Measurements from ENCODE around the gene RAB9A.

RAB9A gene

GRCh38 chrX:13699183-13699826, 10.4 kb downstream of the RAB9A start:
- Histone ChIP-seq H3K4me1 (ENCODE audit: control insufficient read depth, insufficient read depth, low read length) (peaks cover 31% of the 10 kb centered on the region), H3K9me3 (ENCODE audit: control insufficient read depth, insufficient read depth, low read depth, low read length) (no peaks in the 10 kb centered on the region), H3K36me3 (ENCODE audit: control insufficient read depth, insufficient read depth, low read length) (peaks cover 17% of the 10 kb centered on the region), H3K9ac (ENCODE audit: low read length) (no peak overlapping the region), H3K27me3 (ENCODE audit: control insufficient read depth, insufficient read depth, low read length) (no peaks in the 10 kb centered on the region), H3K27ac (ENCODE audit: low read depth, low read length) (no peak overlapping the region), H3K4me3 (ENCODE audit: low read depth, low read length) (no peak overlapping the region)

DNA sequence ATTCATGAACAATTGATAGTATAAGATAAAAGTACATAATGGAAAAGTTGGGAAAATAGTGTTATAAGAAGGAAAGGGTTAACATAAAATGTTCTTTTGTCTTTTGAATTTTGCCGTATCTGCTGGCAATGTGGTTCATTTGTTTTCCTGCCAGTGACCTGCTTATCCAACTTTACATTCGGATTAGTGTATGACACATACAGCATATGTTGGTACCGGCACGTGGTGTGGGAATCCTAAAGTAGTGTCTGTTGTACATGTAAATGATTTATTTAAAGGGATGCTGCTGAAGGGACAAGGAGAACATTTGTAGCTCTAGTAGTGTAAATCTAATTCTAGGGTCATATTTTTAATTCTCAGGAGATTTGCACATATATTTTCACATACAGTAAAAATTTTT, 11.5 kb downstream of the RAB9A start:
- H3K4me3 ChIP-seq (ENCODE audit: low read depth, low read length): no peak overlapping the region
- H3K9ac ChIP-seq (ENCODE audit: low read length): no peak overlapping the region
- H3K4me1 ChIP-seq (ENCODE audit: control insufficient read depth, insufficient read depth, low read length): peaks cover 22% of the 10 kb centered on the region
- H3K9me3 ChIP-seq (ENCODE audit: control insufficient read depth, insufficient read depth, low read depth, low read length): no peaks in the 10 kb centered on the region
- H3K36me3 ChIP-seq (ENCODE audit: control insufficient read depth, insufficient read depth, low read length): peaks cover 17% of the 10 kb centered on the region
- no peaks in the 10 kb centered on the region for H3K27me3 ChIP-seq (ENCODE audit: control insufficient read depth, insufficient read depth, low read length)
- no peak overlapping the region for H3K27ac ChIP-seq (ENCODE audit: low read depth, low read length)

DNA sequence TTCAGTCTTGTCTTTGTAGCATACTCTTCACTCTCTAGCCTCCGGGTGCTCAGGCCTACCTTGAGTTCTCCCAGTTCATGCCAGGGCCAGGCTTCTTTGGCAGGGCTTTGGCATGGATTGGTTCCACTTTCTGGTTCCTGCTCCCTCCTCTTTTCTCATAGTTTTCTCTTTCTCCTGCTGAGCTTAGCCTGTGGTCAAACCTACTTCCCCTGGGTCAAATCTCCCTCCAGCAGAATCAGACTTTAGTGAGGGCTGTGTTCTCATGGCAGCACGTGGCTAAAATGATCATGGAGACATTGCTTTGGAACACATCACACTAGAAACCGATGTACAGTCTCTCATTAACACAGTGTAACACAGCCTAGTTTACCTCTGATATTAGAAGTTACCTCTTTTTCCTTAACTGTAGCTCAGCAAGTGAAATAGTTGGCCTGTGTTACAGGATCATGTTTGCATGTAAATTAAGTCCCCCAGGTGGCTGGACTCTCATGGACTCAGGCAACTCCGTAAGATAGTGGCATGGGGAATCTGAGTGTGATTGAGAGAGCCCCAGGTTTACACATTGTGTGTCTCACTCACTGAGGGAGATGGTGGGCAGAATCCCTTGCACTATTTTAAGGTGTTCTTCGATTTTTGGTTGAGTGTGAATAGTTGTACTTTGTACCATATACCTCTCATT, 13.3 kb downstream of the RAB9A start:
- peaks cover 22% of the 10 kb centered on the region for H3K4me1 ChIP-seq (ENCODE audit: control insufficient read depth, insufficient read depth, low read length)
- no peak overlapping the region for H3K27ac ChIP-seq (ENCODE audit: low read depth, low read length)
- H3K27me3 ChIP-seq (ENCODE audit: control insufficient read depth, insufficient read depth, low read length): no peaks in the 10 kb centered on the region
- H3K9ac ChIP-seq (ENCODE audit: low read length): no peak overlapping the region
- H3K9me3 ChIP-seq (ENCODE audit: control insufficient read depth, insufficient read depth, low read depth, low read length): no peaks in the 10 kb centered on the region
- H3K4me3 ChIP-seq (ENCODE audit: low read depth, low read length): no peak overlapping the region
- peaks cover 19% of the 10 kb centered on the region for H3K36me3 ChIP-seq (ENCODE audit: control insufficient read depth, insufficient read depth, low read length)

GRCh38 chrX:13703135-13703534, 14.2 kb downstream of the RAB9A start:
- no peaks in the 10 kb centered on the region for H3K27me3 ChIP-seq (ENCODE audit: control insufficient read depth, insufficient read depth, low read length)
- H3K4me1 ChIP-seq (ENCODE audit: control insufficient read depth, insufficient read depth, low read length): peaks cover 15% of the 10 kb centered on the region
- no peaks in the 10 kb centered on the region for H3K9me3 ChIP-seq (ENCODE audit: control insufficient read depth, insufficient read depth, low read depth, low read length)
- no peak overlapping the region for H3K4me3 ChIP-seq (ENCODE audit: low read depth, low read length)
- no peak overlapping the region for H3K27ac ChIP-seq (ENCODE audit: low read depth, low read length)
- peaks cover 20% of the 10 kb centered on the region for H3K36me3 ChIP-seq (ENCODE audit: control insufficient read depth, insufficient read depth, low read length)
- H3K9ac ChIP-seq (ENCODE audit: low read length): no peak overlapping the region

GRCh38 chrX:13703589-13703988, 14.7 kb downstream of the RAB9A start:
- H3K27me3 ChIP-seq (ENCODE audit: control insufficient read depth, insufficient read depth, low read length): no peaks in the 10 kb centered on the region
- H3K27ac ChIP-seq (ENCODE audit: low read depth, low read length): no peak overlapping the region
- no peak overlapping the region for H3K4me3 ChIP-seq (ENCODE audit: low read depth, low read length)
- H3K9me3 ChIP-seq (ENCODE audit: control insufficient read depth, insufficient read depth, low read depth, low read length): no peaks in the 10 kb centered on the region
- peaks cover 24% of the 10 kb centered on the region for H3K36me3 ChIP-seq (ENCODE audit: control insufficient read depth, insufficient read depth, low read length)
- peaks cover 13% of the 10 kb centered on the region for H3K4me1 ChIP-seq (ENCODE audit: control insufficient read depth, insufficient read depth, low read length)
- no peak overlapping the region for H3K9ac ChIP-seq (ENCODE audit: low read length)

DNA sequence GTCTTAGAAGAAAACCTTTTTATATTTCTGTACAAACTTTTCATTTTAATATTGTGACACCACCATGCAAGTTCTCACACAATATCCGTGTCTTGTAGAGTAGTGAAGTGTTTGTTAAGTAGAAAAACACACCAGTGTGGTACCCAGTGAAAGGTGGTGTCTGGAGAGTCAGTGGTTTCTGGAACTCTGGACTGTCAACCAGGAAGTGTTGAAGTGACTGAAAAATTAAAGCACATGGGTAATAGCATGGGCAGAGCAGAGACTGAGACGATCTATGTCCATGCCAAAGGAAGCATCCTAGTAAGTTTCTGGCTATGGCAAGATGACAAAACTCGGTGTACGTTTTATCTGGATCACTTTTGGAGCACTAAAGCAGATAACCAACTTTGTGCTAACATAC, 22.2 kb downstream of the RAB9A start:
- Histone ChIP-seq H3K36me3 (ENCODE audit: control insufficient read depth, insufficient read depth, low read length) (peaks cover 64% of the 10 kb centered on the region), H3K4me1 (ENCODE audit: control insufficient read depth, insufficient read depth, low read length) (no peaks in the 10 kb centered on the region), H3K9ac (ENCODE audit: low read length) (no peak overlapping the region), H3K9me3 (ENCODE audit: control insufficient read depth, insufficient read depth, low read depth, low read length) (no peaks in the 10 kb centered on the region), H3K4me3 (ENCODE audit: low read depth, low read length) (no peak overlapping the region), H3K27ac (ENCODE audit: low read depth, low read length) (no peak overlapping the region), H3K27me3 (ENCODE audit: control insufficient read depth, insufficient read depth, low read length) (no peaks in the 10 kb centered on the region)

- Histone ChIP-seq H3K36me3 (ENCODE audit: control insufficient read depth, insufficient read depth, low read length) (peaks cover 71% of the 10 kb centered on the region), H3K27me3 (ENCODE audit: control insufficient read depth, insufficient read depth, low read length) (no peaks in the 10 kb centered on the region; the same call in 1 of the 2 replicates), H3K4me3 (ENCODE audit: low read depth, low read length) (no peak overlapping the region), H3K9ac (ENCODE audit: low read length) (no peak overlapping the region), H3K9me3 (ENCODE audit: control insufficient read depth, insufficient read depth, low read depth, low read length) (no peaks in the 10 kb centered on the region), H3K4me1 (ENCODE audit: control insufficient read depth, insufficient read depth, low read length) (peaks cover 5% of the 10 kb centered on the region; the same call in 1 of the 2 replicates), H3K27ac (ENCODE audit: low read depth, low read length) (no peak overlapping the region)
Measured at GRCh38 chrX:13716455-13716854, 27.5 kb downstream of the RAB9A start.

GRCh38 chrX:13716905-13717304, 28.0 kb downstream of the RAB9A start:
- Histone ChIP-seq H3K27me3 (ENCODE audit: control insufficient read depth, insufficient read depth, low read length) (no peaks in the 10 kb centered on the region; the same call in 1 of the 2 replicates), H3K27ac (ENCODE audit: low read depth, low read length) (no peak overlapping the region), H3K9me3 (ENCODE audit: control insufficient read depth, insufficient read depth, low read depth, low read length) (no peaks in the 10 kb centered on the region), H3K36me3 (ENCODE audit: control insufficient read depth, insufficient read depth, low read length) (peaks cover 66% of the 10 kb centered on the region), H3K4me1 (ENCODE audit: control insufficient read depth, insufficient read depth, low read length) (peaks cover 5% of the 10 kb centered on the region; the same call in 1 of the 2 replicates), H3K4me3 (ENCODE audit: low read depth, low read length) (no peak overlapping the region), H3K9ac (ENCODE audit: low read length) (no peak overlapping the region)

- H3K27me3 ChIP-seq (ENCODE audit: control insufficient read depth, insufficient read depth, low read length): no peaks in the 10 kb centered on the region; the same call in 1 of the 2 replicates
- peaks cover 63% of the 10 kb centered on the region for H3K36me3 ChIP-seq (ENCODE audit: control insufficient read depth, insufficient read depth, low read length)
- H3K9me3 ChIP-seq (ENCODE audit: control insufficient read depth, insufficient read depth, low read depth, low read length): no peaks in the 10 kb centered on the region
- H3K9ac ChIP-seq (ENCODE audit: low read length): peak overlapping the region; percentile 47
- peaks cover 5% of the 10 kb centered on the region; the same call in 1 of the 2 replicates for H3K4me1 ChIP-seq (ENCODE audit: control insufficient read depth, insufficient read depth, low read length)
- no peak overlapping the region for H3K4me3 ChIP-seq (ENCODE audit: low read depth, low read length)
- no peak overlapping the region; the same call in 1 of the 2 replicates for H3K27ac ChIP-seq (ENCODE audit: low read depth, low read length)
Measured at GRCh38 chrX:13717700-13718472, 29.0 kb downstream of the RAB9A start.

DNA sequence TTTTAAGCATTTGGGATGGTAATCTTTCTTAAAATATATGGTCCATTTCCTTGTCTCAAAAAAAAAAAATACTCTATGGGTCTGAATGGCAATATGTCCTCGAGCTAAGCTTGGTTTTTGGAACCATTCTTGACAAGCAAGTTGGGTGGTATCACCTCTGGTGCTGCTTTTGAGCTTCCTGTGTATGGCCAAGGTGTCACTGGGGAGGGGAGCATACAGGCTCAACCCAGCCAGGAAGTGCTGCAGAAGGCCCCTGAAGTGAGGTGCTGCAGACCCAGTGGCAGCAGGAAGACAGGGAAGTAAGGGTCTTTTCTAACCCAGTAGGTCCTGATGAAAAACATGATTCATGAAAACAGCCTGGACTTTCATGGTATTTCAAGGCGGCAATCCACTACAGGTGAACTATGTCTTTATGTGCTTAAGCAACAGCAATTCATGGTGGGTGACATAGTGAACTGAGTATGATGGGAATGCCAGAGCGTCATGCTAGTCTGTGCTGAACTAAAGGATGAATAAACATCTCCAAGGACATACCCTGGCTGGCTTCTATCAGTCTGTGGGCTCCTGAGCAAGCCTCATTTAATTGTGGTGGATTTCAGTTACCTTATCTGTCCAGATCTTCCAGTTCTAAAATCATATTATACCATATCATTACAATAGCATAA, 30.4 kb downstream of the RAB9A start:
- Histone ChIP-seq H3K4me3 (ENCODE audit: low read depth, low read length) (no peak overlapping the region), H3K9ac (ENCODE audit: low read length) (no peak overlapping the region), H3K9me3 (ENCODE audit: control insufficient read depth, insufficient read depth, low read depth, low read length) (no peaks in the 10 kb centered on the region), H3K27me3 (ENCODE audit: control insufficient read depth, insufficient read depth, low read length) (no peaks in the 10 kb centered on the region; the same call in 1 of the 2 replicates), H3K36me3 (ENCODE audit: control insufficient read depth, insufficient read depth, low read length) (peaks cover 63% of the 10 kb centered on the region), H3K27ac (ENCODE audit: low read depth, low read length) (no peak overlapping the region), H3K4me1 (ENCODE audit: control insufficient read depth, insufficient read depth, low read length) (peaks cover 6% of the 10 kb centered on the region; the same call in 1 of the 2 replicates)

Measured in HUES6 (cell line).